NCI-H748 (cell line): ENCODE data around the gene KHDRBS1.
A peak's percentile ranks its signal among the peaks of the same experiment; 100 is the strongest.
"Not testable (repeated sequence)": the region's sequence is repeated elsewhere in the genome, so short reads cannot be mapped to it uniquely, and the experiment has no call there.

Experiments used
- DNase-seq: peaks from one replicate; lab custom pipeline; 2025; ENCODE audit not compliant: unreplicated experiment; lab: John Stamatoyannopoulos, UW

The KHDRBS1 gene

GRCh38 chr1:32013386-32014198 lies at the start of gene KHDRBS1:
KHDRBS1 (plus strand) TSS chr1:32013868; CDS start chr1:32013996, 128 bp downstream.
- peak; percentile 97 for DNase-seq

- no peak for DNase-seq
Observed at GRCh38 chr1:31970873-31971272, 42.8 kb upstream of the KHDRBS1 start.

- DNase-seq, result no peak
Observed at GRCh38 chr1:31976401-31976800, 37.3 kb upstream of the KHDRBS1 start.

GRCh38 chr1:31977385-31978131 lies 36.1 kb upstream of the KHDRBS1 start:
- DNase-seq, result no peak

- no peak for DNase-seq
Observed at GRCh38 chr1:31978843-31979400, 34.7 kb upstream of the KHDRBS1 start.

GRCh38 chr1:31980835-31981455 lies 32.7 kb upstream of the KHDRBS1 start:
- DNase-seq, result no peak

GRCh38 chr1:31981456-31981839 lies 32.2 kb upstream of the KHDRBS1 start:
- no peak for DNase-seq

GRCh38 chr1:31981972-31982371 lies 31.7 kb upstream of the KHDRBS1 start:
- DNase-seq, result no peak

GRCh38 chr1:31984419-31985347 lies 29.0 kb upstream of the KHDRBS1 start:
- no peak for DNase-seq

- DNase-seq, result no peak
Observed at GRCh38 chr1:31985430-31985829, 28.2 kb upstream of the KHDRBS1 start.

GRCh38 chr1:31987135-31987619 lies 26.5 kb upstream of the KHDRBS1 start:
- peak; percentile 44 for DNase-seq

GRCh38 chr1:31989964-31990363 lies 23.7 kb upstream of the KHDRBS1 start:
- DNase-seq, result no peak

- no peak for DNase-seq
Observed at GRCh38 chr1:31991182-31991581, 22.5 kb upstream of the KHDRBS1 start.

- DNase-seq, result no peak
Observed at GRCh38 chr1:31995263-31995662, 18.4 kb upstream of the KHDRBS1 start.

- not testable (repeated sequence) for DNase-seq
Observed at GRCh38 chr1:31996121-31996520, 17.5 kb upstream of the KHDRBS1 start.

GRCh38 chr1:32001863-32002262 lies 11.8 kb upstream of the KHDRBS1 start:
- DNase-seq, result no peak

GRCh38 chr1:32002285-32002684 lies 11.4 kb upstream of the KHDRBS1 start:
- not testable (repeated sequence) for DNase-seq

- no peak for DNase-seq
Observed at GRCh38 chr1:32005522-32005921, 8.1 kb upstream of the KHDRBS1 start.

- DNase-seq, result no peak
Observed at GRCh38 chr1:32007591-32007940, 6.1 kb upstream of the KHDRBS1 start.

- no peak for DNase-seq
Observed at GRCh38 chr1:32010246-32010645, 3.4 kb upstream of the KHDRBS1 start.
